Prostate gland (tissue), 2 donors: Measurements from ENCODE around the gene CPLX1.

Experiments
- CTCF ChIP-seq, 4 experiments: fragments of 200-600 bp in 2 of 4; fragments of 450-650 bp in 2 of 4; sonication (generic) in 2 of 4; IDR thresholded peaks; 1 replicate in 3 of 4; 2 replicates in 1 of 4; pipeline ENCODE4 v1.5.1; 2016 to 2019; ENCODE audit warnings: antibody characterized with exemption in 4 of 4, mild to moderate bottlenecking in 2 of 4, moderate library complexity in 2 of 4
- POLR2A ChIP-seq: fragments of 450-650 bp; IDR thresholded peaks from one replicate; pipeline ENCODE4 v1.6.1; 2016; ENCODE audit warnings: antibody characterized with exemption, mild to moderate bottlenecking

DNA sequence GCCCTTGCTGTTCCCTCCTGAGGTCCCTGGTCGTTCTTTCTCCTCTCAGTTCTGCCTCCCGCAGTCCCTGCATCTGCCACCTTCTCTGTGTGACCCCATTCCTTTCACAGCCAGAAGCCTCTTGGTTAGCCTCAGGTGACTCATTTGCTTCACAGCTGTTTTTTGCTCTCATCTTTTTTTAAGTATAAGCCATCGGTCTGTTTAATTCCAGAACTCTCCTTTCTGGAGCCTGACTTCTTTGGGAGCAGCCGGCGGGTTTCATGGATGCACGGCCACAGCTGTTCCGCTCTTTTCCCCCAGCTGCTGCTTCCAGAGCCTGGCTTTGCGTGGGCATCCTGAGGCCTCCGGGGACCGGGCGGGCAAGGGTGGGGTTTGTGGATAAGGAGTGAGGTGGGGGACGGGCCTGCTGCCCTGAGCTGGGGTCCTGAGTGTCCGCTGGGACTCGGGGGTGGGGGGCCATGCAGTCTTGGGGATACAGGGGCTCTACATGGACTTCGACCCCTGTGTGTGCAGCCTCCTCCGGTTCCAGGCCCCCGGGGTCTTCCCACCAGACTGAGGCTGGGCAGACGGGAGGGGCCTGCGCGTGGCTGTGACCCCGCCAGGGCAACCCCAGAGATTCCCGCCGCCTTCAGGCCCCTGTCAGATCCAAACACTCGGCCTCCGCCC lies 73.6 kb downstream of the CPLX1 start:
- TF ChIP-seq CTCF (IDR thresholded peaks at IDR 0.05) (no peak), POLR2A (no peak)
